Measurements from ENCODE around the gene FAU.
"Not testable (repeated sequence)": the region's sequence is repeated elsewhere in the genome, so short reads cannot be mapped to it uniquely, and the experiment has no call there.

The FAU gene

DNA sequence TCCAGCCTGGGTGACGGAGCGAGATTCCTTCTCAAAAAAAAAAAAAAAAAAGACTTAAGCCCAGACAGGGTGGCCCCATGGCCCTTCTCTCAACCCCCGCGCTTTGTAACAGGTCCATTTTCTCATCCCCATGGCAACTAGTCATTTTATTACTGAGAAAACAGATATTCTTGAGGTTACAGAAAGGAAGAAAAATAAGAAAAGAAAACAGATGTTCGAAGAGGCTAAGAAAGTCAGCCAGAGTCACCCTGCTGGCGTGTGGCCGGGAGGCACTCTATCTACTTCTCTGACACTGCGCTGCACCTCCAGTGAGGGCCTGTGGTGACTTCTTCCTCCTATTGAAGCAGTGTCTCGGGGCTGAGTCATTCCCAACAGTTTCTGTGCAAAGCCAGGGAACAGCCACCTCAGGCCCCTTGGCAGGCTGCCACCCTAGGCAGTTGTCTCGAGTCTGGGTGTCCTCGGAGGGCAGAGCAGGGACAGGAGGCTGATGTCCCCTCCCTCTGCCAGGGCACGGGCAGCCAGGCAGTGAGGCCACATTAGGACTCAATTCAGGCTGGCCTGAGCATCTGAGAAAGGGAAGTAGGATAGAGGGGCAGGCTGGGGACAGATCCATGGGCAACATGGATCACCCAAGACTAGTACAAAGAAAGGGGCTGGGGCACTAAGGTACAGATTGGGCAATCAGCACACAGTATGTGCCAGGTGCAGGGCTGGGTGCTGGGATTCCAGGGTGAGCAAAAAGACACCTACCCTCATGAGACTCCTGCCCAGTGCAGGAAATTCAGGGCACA, 28.8 kb upstream of the FAU start:
- Mint-ChIP-seq H3K27me3 (peaks cover 11% of the 10 kb centered on the region), H3K4me1 (ENCODE audit: low read depth) (peaks cover 7% of the 10 kb centered on the region), H3K9me3 (no peaks in the 10 kb centered on the region), H3K27ac (peak overlapping the region; percentile 47), H3K4me3 (no peak overlapping the region), H3K36me3 (ENCODE audit: low read depth) (no peaks in the 10 kb centered on the region)
- no peak for DNase-seq

DNA sequence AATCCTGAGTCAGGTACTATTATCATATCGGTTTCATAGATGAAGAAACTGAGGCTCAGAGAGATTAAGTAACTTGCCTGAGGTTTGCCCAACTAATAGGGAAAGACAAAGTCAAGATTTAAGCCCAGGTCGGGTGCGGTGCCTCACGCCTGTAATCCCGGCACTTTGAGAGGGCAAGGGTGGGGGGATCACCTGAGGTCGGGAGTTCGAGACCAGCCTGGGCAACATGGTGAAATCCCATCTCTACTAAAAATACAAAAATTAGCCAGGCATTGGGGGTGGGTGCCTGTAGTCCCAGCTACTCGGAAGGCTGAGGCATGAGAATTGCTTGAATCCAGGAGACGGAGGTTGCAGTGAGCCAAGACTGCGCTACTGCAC, 28.2 kb upstream of the FAU start:
- H3K27me3 Mint-ChIP-seq = peaks cover 11% of the 10 kb centered on the region
- H3K36me3 Mint-ChIP-seq (ENCODE audit: low read depth); DNase-seq; H3K4me3 Mint-ChIP-seq; H3K27ac Mint-ChIP-seq; H3K4me1 Mint-ChIP-seq (ENCODE audit: low read depth); H3K9me3 Mint-ChIP-seq: not testable (repeated sequence)

DNA sequence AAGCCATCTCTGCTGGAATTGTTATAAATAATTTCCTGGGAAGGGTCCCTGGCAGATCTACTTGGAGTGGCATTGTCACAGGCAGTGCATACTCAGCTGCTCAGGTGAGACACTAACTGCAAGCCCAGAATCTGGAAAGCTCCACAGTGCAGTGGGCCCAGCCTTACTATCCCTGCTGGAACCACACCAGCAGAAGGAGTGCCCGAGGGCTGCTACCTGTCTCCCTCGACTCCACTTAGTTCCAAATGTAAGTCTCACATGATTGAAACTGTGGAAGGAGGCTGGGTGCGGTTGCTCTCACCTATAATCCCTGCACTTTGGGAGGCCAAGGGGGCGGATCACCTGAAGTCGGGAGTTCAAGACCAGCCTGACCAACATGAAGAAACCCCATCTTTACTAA, 26.7 kb upstream of the FAU start:
- DNase-seq = no peak
- Mint-ChIP-seq H3K27ac (no peak overlapping the region), H3K4me3 (no peak overlapping the region), H3K36me3 (ENCODE audit: low read depth) (no peaks in the 10 kb centered on the region), H3K9me3 (no peaks in the 10 kb centered on the region), H3K27me3 (peaks cover 11% of the 10 kb centered on the region), H3K4me1 (ENCODE audit: low read depth) (peaks cover 7% of the 10 kb centered on the region)

DNA sequence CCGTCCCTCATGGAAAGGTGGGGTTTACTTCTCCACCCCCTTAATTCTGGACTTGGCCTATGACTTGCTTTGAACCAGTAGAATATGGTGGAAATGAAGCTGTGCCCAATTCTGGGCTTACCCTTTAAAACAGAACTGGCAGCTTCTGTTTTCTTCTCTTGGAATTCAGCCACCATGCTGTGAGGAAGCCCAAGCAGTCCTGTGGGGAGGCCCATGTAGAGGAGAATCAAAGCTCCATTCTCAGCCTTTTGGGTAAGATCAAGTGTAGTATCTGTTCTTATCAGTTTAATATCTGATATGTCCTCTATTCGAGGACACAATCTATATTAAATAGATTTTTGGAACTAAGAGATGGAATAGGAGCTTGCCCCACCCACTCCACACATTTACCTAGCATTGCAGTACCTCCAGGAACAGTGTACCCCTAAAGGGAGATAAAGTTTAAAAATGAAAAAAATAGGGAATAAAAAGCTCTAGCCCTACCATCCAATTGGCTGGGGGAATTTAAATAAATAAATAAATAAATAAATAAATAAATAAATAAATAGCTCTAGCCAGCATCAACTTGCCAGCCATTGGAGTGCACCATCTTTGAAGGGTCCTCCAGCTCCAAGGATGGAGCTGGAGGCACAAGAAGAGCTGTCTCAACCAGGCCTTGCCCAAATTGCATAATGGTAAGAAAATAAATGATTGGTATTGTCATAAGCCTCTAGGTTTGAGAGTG, 25.6 kb upstream of the FAU start:
- Mint-ChIP-seq H3K27me3 (peaks cover 11% of the 10 kb centered on the region), H3K36me3 (ENCODE audit: low read depth) (no peaks in the 10 kb centered on the region), H3K4me1 (ENCODE audit: low read depth) (peaks cover 7% of the 10 kb centered on the region), H3K4me3 (no peak overlapping the region), H3K27ac (no peak overlapping the region), H3K9me3 (no peaks in the 10 kb centered on the region)
- DNase-seq = no peak

DNA sequence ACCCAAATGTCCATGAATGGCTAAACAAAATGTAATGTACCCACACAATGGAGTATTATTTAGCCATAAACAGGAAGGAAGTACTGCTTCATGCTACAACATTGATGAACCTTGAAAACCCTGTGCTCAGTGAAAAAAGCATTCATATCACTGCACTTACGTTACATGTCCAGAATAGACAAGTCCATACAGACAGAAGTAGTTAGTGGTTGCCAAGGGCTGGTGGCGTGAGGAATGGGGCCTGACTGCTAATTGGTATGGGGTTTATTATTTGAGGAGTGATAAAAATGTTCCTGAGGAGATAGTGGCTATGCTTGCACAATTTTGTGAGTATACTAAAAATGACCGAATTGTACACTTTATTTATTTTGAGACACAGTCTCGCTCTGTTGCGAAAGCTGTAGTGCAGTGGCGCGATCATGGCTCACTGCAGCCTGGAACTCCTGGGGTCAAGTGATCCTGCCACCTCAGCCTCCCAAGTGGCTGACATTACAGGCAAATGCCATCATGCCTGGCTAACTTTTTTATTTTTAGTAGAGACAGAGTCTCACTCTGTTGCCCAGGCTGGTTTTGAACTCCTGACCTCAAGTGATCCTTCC, 20.1 kb upstream of the FAU start:
- Mint-ChIP-seq H3K36me3 (ENCODE audit: low read depth) (no peaks in the 10 kb centered on the region), H3K27ac (no peak overlapping the region), H3K4me3 (no peak overlapping the region), H3K4me1 (ENCODE audit: low read depth) (no peaks in the 10 kb centered on the region), H3K27me3 (no peaks in the 10 kb centered on the region), H3K9me3 (no peaks in the 10 kb centered on the region)
- no peak for DNase-seq

DNA sequence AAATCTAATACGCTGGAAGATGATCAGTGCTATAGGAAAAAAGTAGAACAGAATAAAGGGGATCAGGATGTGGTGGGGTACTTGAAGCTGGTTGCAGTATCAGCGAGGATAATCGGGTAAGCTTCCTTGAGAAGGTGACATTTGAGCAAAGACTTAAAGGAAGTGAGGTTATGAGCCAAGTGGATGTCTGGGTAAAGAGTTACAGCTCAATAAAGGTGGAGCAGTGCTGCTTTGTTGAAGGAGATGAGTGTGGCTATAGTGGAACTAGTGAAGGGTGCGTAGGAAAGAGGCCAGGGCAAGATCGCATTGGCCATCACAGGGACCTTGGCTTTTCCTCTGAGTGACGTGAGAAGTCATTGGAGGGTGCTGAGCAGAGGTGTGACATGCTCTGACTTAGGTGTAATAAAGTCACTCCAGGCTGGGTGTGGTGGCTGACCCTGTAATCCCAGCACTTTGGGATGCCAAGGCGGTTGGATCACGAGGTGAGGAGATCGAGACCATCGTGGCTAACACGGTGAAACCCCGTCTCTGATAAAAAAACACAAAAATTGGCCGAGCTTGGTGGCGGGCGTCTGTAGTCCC, 14.7 kb upstream of the FAU start:
- Mint-ChIP-seq H3K27ac (peak overlapping the region; percentile 86), H3K4me1 (ENCODE audit: low read depth) (peaks cover 28% of the 10 kb centered on the region), H3K4me3 (peak overlapping the region; percentile 97), H3K9me3 (no peaks in the 10 kb centered on the region), H3K27me3 (no peaks in the 10 kb centered on the region), H3K36me3 (ENCODE audit: low read depth) (peaks cover 38% of the 10 kb centered on the region)
- DNase-seq = no peak

DNA sequence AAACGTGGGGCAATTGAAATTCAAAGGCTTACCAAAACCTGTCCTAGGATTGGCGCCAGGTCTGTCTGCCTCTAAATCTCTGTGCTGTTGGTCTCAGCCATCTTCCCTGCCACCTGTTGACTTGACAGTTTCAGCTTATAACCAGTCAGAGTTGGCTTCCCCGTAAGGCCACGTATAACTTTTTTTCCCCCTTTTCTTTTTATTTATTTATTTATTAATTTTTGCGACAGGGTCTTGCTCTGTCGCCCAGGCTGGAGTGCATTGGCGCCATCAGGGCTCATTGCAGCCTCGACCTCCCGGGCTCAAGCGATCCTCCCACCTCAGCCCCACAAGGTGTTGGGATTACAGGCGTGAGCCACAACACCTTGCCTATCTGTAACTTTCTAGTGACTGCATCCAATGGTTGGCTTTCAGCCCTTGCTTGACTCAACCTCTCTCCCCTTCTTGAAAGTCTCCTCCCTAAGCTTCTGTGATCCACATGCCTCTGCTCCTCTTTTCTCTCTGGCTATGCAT, 13.8 kb upstream of the FAU start:
- DNase-seq = no peak
- no peaks in the 10 kb centered on the region for H3K9me3 Mint-ChIP-seq
- peaks cover 48% of the 10 kb centered on the region for H3K36me3 Mint-ChIP-seq (ENCODE audit: low read depth)

DNA sequence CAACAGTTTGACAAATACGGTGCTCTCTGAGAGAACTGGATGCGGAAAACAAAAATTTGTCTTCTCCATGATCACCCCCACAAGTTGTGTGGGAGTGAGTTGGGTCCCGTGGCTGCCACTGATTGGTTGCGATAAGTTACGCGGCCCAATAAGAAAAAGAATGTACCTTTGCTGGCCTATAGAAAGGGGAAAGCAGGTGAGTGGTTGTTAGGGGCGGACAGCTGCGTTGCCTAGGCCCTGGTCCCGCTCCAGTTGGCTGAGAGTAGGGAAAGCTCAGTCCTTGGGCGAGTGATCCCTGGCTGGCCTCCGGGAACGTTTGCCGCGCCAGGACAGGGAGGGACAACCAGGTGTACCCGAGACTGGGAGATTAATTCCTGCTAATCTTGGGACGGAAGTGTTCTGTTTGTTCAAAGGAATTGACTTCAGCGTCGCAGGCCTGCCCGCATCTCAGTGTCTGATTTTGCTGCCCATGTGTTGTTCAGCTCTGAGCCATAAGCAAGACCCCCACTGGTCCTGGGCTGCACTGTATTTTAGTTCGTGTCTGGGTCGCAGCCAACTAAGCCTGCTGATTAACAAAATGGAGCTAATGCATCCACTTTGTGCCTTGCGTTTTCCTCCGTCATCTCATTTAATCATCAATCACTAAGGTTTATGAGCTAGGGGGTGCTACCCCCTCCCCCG, 13.2 kb upstream of the FAU start:
- no peaks in the 10 kb centered on the region for H3K9me3 Mint-ChIP-seq
- DNase-seq = peak; percentile 83
- peak overlapping the region; percentile 97 for H3K4me3 Mint-ChIP-seq
- H3K36me3 Mint-ChIP-seq (ENCODE audit: low read depth) = peaks cover 54% of the 10 kb centered on the region
- no peaks in the 10 kb centered on the region for H3K27me3 Mint-ChIP-seq
- H3K27ac Mint-ChIP-seq = peak overlapping the region; percentile 99
- H3K4me1 Mint-ChIP-seq (ENCODE audit: low read depth) = peaks cover 33% of the 10 kb centered on the region

More for the DNA sequence above, 13.8 kb upstream of the FAU start:
- Mint-ChIP-seq H3K27ac (peak overlapping the region; percentile 99), H3K27me3 (no peaks in the 10 kb centered on the region), H3K4me3 (peak overlapping the region; percentile 97), H3K4me1 (ENCODE audit: low read depth) (peaks cover 33% of the 10 kb centered on the region)

DNA sequence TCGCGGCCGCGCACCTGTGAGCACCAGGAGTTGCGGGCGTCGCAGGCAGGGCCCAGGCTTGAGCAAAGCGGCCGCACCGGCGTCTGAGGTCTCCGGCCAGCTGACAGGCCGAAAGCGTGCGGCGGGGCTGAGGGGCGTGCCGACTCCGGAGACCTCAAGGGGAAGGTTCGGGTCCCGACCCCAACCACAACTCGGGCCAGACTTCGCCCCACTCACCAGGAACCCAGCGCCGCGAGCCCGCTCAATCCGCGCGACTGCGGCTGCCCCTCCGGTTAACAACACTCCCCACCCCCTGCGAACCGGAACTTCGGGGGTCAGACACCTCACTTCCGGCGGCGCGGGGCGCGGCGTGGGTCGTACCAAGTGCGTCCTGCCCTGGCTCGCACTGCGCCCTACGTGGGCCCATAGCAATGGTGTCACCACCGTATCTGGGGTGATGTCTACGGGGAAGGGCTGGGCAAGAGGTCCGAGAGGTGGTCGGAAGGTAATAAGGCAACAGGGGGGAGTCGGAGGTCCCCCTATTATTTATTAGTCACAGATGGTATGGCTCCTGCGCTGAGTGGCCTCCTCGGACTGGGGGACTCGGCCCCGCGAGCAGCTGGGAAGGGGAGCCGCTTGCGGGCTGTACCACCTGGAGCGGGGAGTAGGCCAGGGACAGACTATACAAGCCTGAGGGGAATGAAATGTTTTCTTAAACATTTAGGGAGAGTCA, 12.5 kb upstream of the FAU start, which contains the start of gene SYVN1:
SYVN1 (minus strand) TSS at position 280 of the 712 bp plus-strand sequence. CDS start 918 bp downstream, outside the sequence.
- H3K36me3 Mint-ChIP-seq (ENCODE audit: low read depth) = peaks cover 60% of the 10 kb centered on the region

DNA sequence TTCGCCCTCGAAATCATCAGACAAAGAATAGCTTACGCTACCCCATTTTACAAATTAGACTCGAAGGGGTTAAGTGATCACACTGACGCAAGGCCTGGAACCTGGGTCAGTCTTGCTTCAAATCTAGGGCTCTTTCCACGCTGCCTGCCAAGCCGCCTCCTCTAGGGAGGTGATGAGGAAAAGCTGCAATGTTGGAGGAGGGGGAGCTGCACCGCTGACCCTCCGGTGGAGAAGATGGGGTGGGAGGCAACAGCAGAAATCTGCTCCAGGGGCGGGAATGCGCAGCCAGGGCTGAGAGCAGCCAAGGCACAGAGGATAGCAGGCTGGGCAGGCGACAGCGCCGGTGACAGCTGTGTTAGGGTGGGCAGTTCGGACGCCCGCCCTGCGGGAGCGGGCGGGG, 11.8 kb upstream of the FAU start:
- DNase-seq = no peak
- Mint-ChIP-seq H3K4me3 (peak overlapping the region; percentile 97), H3K9me3 (no peaks in the 10 kb centered on the region), H3K4me1 (ENCODE audit: low read depth) (peaks cover 33% of the 10 kb centered on the region), H3K27ac (peak overlapping the region; percentile 99), H3K27me3 (no peaks in the 10 kb centered on the region), H3K36me3 (ENCODE audit: low read depth) (peaks cover 67% of the 10 kb centered on the region)

More for the DNA sequence above, 12.5 kb upstream of the FAU start, which contains the start of gene SYVN1:
- peak within 1 kb of the TSS; percentile 99 for H3K27ac Mint-ChIP-seq
- H3K27me3 Mint-ChIP-seq = no peaks in the 10 kb centered on the region
- H3K9me3 Mint-ChIP-seq = no peaks in the 10 kb centered on the region
- peak within 1 kb of the TSS; percentile 97 for H3K4me3 Mint-ChIP-seq
- H3K4me1 Mint-ChIP-seq (ENCODE audit: low read depth) = peaks cover 33% of the 10 kb centered on the region
- DNase-seq = peak; percentile 97

DNA sequence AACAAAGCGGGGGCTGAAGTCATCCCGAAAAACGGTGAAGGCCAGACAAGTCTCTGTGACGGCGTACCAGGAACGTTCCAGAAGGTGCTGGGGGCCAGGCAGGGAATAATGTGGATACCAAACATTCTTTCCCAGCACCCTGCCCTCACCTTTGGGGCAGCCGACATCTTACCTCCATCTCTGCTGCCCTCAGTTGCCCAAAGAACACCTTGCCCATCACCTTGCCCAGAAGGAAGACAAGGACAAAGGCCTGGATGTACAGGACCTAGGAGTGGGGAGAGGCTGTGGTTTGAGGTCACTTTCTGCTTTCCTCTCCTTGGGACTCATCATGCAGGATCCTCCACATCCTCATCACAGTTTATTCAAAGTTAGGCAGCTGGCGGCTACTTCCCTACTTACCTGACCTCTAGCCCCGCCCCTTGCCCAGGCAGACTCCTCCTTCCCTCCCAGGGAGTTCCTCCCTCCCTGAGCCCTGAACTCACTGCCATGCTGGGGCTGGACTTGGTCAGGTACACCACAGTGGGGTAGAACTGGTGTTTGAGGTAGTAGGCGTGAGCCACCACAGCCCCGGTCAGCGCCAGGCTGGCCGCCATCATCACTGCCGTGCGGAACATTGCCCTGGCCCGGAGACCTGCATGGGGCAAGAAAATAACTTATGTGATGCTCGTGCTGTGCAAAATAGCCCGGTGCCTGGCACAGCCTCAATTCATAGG, 11.2 kb upstream of the FAU start:
- Mint-ChIP-seq H3K4me1 (ENCODE audit: low read depth) (peaks cover 33% of the 10 kb centered on the region), H3K27ac (peak overlapping the region; percentile 99), H3K9me3 (no peaks in the 10 kb centered on the region), H3K36me3 (ENCODE audit: low read depth) (peaks cover 73% of the 10 kb centered on the region), H3K4me3 (peak overlapping the region; percentile 97), H3K27me3 (no peaks in the 10 kb centered on the region)
- peak; percentile 73 for DNase-seq

DNA sequence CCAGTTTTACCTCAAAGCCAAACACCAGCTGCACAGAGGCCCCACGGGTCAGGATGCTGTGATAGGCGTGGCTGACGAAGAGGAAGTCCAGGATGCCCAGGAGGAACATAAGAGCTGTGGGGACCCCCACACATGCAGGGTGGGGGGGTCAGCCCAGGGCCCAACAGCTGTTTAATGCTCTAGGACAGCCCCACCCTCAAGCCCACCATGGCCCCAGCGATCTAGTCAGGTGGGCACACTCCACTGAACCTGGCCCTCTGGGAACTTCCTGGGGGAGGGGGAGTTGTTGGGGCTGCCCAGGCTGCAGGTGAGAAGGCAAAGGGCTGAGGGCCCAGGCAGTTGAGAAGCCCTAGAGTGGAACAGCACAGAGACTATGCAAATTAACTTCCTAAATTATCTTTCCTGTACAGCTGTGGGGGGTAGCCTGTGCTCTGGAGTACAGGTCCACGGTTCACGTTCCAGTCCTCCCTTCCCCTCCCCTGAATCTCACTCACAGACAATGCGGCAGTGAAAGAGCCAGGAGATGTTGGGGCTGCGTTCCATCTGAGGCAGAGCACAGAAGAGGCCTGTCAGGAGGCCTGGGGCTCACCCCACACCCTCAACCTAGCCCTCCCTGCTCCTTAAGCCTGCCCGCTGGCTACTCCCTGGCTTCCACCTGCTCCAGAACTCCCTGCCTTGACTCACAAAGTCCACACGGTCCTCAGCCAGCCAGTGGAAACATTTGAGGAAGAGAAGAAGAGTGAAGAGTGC, 10.5 kb upstream of the FAU start:
- H3K4me1 Mint-ChIP-seq (ENCODE audit: low read depth) = peaks cover 33% of the 10 kb centered on the region
- no peak for DNase-seq
- H3K4me3 Mint-ChIP-seq = peak overlapping the region; percentile 97
- H3K27ac Mint-ChIP-seq = peak overlapping the region; percentile 99
- no peaks in the 10 kb centered on the region for H3K9me3 Mint-ChIP-seq
- no peaks in the 10 kb centered on the region for H3K27me3 Mint-ChIP-seq
- H3K36me3 Mint-ChIP-seq (ENCODE audit: low read depth) = peaks cover 80% of the 10 kb centered on the region
